ENCODE measurements around the gene SPIN2A.
"Not testable (repeated sequence)": the region's sequence is repeated elsewhere in the genome, so short reads cannot be mapped to it uniquely, and the experiment has no call there.

SPIN2A gene

GRCh38 chrX:57137073-57137472, at the start of gene SPIN2A:
Gene SPIN2A, minus strand, starts transcription at chrX:57137397. Its CDS starts 800 bp downstream, at chrX:57136597.
- not testable (repeated sequence) for DNase-seq

- no peak for DNase-seq
Observed at GRCh38 chrX:57178605-57179004, 41.4 kb upstream of the SPIN2A start.

DNA sequence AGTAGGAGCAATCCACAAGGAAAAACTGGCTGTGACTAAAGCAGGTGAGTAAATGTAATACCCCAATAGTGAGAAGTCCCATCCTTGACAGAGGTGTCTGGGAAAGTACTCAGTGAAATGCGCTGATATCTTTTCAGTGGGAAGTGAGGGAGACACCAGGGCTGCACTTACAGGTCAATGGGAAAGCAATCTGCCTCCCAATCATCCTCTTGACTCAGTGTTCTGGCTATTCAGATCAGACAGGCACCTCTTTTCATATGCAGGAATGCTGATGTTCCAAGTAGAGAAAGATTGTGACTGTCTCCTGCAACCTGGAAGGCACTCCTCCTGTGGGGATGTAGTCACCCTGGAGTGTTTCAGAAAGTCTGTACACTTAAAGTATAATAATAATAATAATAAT, 39.9 kb upstream of the SPIN2A start:
- no peak for DNase-seq

- DNase-seq: no peak
Observed at GRCh38 chrX:57172544-57172943, 35.3 kb upstream of the SPIN2A start.

DNA sequence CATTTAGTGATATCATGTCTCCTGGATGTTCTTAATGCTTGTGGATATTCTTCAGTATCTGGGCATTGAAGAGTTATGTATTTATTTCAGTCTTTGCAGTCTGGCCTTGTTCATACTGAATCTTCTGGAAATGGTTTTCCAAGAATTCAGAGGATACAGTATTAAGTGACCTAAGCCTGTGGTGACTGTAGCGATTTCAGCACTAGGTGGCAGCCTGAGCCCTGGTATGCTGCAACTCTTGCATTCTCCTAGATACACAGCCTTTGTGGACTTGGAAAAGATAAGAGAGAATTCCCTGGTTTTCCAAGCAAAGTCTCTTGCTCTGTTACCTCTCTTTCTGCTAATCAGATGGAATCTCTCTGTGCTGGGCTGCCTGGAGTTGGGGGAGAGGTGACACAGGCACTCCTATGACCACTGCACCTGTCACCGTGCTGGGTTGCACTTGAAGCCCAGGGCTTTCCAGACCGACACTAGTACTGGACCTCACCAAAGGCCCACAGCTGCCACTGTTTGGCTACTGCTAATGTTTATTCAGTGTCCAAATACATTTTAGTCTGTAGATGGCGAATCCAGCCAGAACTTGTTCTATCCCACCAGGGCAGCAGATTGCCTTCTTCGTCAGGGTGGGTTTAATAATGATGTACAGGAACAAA, 19.3 kb upstream of the SPIN2A start:
- DNase-seq: no peak

DNA sequence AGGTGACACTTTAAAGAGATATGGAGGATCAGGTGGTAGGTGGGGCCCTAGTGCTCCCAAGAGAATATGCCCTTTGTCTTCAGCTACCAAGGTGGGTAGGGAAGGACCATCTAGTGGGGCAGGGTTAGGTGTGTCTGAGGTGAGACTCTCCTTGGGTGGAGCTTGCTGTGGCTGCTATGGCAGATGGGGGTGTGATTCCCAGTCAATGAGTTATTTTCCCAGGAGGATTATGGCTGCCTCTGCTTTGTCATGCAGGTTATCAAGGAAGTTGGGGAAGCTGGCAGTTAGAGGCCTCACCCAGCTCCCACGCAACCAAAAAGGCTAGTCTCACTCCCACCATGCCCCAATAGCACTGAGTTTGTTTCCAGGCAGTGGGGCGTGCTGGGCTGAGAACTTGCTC, 18.0 kb upstream of the SPIN2A start:
- no peak for DNase-seq

GRCh38 chrX:57152222-57152621, 15.0 kb upstream of the SPIN2A start:
- not testable (repeated sequence) for DNase-seq

DNA sequence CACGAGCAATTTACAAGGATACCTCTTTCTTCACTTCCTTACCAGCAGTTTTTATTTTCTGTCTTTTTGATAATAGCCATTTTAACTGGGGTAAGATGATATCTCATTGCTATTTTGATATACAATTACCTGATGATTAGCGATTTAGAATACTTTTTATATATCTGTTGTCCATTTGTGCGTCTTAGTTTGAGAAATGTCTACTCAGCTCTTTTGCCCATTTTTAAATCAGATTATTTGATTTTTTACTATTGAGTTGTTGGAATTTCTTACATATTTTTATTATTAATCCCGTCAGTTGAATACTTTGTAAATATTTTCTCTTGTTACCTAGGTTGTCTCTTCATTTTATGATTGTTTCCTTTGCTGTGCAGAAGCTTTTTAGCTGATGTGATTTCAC, 1.5 kb upstream of the SPIN2A start:
- no peak for DNase-seq

- DNase-seq: no peak
Observed at GRCh38 chrX:57137501-57137900, 304 bp upstream of the SPIN2A start.

DNA sequence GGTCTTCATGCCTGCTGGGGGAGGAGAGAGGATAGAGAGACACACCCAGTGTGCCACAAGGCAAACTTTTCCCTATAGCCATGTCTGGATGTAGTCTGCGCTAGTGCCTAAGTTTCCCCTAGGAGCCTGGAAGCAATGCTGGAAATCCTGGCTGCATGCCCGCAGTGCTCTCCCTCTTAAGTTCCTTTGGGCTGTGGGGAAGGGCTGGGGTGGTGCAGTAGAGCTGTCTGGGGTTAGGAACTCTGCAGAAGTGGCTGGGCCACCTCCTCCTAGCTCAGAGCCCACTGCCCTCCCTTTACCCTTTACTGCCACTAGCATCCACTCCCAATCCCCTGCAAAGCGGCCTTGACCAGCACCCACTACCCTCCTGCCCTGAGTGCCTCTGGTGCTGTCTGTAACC, 608 bp downstream of the SPIN2A start:
- DNase-seq: not testable (repeated sequence)

- no peak for DNase-seq
Observed at GRCh38 chrX:57135287-57135686, 1.9 kb downstream of the SPIN2A start.

DNA sequence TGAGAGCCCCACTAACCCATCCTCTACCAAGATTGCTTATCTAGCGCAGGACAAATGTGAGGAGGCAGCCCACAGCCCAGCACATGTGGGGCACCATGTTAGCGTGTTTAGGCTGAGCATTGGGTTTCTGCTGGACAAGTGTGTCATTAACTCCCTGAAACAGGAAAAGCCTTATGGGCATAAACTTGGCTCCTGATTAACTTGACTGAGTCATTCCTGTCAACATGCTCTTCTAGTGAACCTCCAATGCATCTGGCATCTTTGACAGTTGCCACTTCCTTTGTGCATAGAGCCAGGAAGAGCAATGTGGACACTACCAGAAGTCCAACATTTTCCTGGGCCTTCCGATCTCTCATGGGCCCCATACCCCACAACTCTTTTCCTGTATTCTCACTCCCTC, 2.5 kb downstream of the SPIN2A start:
- DNase-seq: no peak

DNA sequence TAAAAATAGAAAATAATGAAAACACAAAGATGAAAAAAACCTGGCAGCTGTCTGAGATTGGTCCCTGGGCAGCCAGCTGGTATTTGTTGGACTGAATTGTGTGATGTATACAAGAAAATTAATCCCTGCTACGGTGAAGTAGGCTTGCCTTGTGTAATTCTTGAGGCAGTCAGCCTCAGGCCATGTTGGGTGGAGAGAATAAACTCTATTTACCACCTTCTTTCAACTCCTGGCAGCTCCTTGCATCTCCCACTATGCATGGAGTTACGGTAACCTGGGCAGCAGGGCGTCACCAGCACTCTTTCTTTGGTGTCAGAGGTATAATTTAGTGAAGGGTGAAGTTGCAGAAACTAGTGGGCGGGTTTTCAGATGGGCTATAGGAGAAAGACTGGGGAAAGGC, 3.5 kb downstream of the SPIN2A start:
- no peak for DNase-seq

GRCh38 chrX:57133284-57133683, 3.9 kb downstream of the SPIN2A start:
- not testable (repeated sequence) for DNase-seq

DNA sequence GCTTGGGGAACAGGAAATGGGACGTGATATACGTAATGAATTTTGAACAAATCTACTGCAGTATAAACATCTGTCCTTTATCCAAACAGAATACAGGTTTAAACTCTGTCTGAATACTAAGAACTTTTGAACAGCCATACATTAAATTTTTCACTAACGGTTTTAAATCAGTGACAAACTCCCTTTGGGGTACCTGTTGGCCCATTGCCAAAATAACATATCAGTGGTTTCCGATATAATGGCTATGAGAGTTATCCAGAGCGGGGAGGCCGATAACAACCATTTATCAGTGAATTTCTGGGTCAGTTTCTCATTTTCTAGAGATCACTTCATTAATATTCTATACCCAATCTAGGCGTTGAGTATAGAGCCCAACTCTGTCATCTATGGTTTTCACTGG, 5.2 kb downstream of the SPIN2A start:
- no peak for DNase-seq

DNA sequence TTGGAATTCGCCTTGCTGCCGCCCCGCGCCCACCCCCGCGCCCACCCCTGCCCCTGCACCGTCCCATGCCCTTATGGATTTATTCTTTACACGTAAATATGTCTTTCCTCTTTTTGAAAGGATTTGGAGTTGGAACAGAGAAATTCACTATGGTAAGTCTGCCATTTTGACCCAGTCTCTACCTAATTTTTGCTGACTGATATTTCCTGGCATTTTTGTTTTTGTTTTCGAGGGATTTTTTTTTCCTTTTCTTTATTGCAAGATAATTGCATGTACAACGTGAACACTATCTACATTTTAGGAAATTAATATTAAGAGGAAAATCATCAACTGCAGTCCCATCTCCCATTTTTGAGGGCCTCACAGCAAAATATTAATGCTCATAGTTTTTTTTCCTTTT, 15.4 kb downstream of the SPIN2A start:
- no peak for DNase-seq

DNA sequence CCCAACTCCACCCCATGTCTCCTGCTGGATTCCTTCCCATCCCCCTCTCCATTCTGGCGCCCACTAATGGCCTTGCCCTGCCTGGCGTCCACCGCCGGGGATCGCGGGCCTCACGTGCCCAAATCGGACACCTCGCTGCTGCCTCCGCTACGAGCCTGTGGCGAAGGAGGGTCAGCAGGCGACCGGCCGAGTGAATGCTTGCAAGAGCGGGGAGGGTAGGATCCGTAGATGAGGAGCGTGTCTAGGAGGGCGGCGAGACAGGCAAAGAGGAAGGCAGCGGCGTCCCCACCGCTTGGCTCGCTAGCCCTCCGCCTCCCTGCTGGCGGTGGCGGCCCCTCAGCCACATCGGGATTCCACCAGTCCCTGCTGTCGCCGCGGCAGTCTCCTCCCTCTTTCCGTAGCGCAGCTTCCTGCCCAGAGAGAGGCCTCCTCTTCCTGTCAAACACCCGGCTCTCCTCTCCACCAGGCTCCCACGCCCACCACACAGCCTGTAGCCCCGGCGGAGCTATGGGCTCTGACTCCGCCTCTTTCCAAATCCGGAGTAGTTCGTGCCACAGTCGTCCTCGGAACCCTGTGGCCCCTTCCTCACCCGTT, 15.9 kb downstream of the SPIN2A start, which contains the start of gene SPIN2B:
Gene SPIN2B, minus strand, starts transcription at position 387 of the 594 bp plus-strand sequence.
- peak; percentile 80 for DNase-seq

- DNase-seq: not testable (repeated sequence)
Observed at GRCh38 chrX:57120619-57121161, 16.5 kb downstream of the SPIN2A start.

- no peak for DNase-seq
Observed at GRCh38 chrX:57119416-57119815, 17.8 kb downstream of the SPIN2A start.

GRCh38 chrX:57117566-57117965, 19.6 kb downstream of the SPIN2A start:
- DNase-seq: not testable (repeated sequence)

- no peak for DNase-seq
Observed at GRCh38 chrX:57104921-57105398, 32.2 kb downstream of the SPIN2A start.

DNA sequence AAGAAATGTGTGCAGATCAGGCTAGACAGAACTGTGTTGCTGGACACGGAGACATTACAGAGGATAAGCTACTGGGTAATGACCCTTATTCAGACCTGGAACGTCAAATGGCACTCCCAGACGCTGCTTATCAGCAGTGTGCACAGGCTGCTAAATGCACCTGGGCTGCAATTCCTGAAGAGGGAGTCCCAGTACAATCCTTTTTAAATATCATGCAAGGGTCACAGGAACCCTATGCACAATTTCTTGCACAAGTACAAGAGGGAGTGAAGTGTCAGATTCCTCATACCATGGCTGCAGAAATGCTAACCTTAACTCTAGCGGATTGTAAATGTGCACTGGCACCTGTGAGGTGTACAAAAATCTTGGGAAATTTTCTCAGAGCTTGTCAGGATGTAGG, 32.8 kb downstream of the SPIN2A start:
- DNase-seq: no peak

DNA sequence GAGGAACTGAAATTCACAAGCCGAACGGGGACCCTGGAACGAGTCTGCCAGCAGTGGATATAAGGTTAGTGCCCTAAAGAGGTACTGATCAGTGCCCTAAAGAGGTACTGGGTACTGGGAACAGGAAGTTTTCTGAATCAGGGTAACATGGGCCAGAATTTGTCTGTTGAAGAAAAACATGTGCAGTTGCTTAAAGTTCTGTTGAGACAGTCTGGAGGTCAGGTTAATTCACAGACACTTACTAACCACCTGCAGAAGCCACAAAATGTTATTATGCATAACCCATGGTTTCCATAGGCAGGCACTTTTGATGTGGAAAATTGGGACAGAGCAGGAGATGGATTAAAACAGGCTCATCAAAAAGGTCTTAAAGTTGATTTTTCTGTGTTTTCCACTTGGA, 33.7 kb downstream of the SPIN2A start:
- no peak for DNase-seq

DNA sequence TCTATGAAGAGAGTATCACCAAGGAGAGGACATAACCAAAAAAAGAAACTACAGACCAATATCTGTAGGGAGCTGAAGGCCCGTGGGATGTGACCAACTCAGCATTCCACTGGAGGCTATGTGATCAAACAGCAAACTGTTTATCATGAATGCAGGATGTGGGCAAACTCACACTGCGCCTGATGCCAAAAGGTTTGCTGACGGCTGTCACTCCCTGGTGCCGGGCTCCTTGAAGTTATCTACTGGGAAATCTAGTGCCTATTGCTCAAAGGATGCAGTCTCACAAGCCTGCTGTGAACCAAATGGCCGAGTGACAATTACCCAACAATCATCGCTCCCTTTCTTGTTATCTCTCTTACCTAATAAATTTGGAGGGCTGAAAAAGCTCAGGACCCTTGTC, 34.3 kb downstream of the SPIN2A start:
- DNase-seq: not testable (repeated sequence)

Data from NCI-H524 treated with DMSO at 0.1 percent for 48 hours (cell line).